ENCODE measurements around the gene TK2. TPM values are rescaled to one million over a fixed set of nuclear protein-coding genes. Genes with fewer than 3 reads are reported as not detected.

TK2 gene
- total RNA-seq, 1 donor from 2014 or later, result 4.5 TPM

GRCh38 chr16:66524601-66525164 lies 25.2 kb downstream of the TK2 start:
- DNase-seq, result no peak

GRCh38 chr16:66523861-66524354 lies 26.0 kb downstream of the TK2 start:
- no peak for TF ChIP-seq CTCF (IDR thresholded peaks at IDR 0.05; ENCODE audit: partially characterized antibody, unreplicated experiment)
- peaks cover 2% of the 10 kb centered on the region for H3K9me3 Mint-ChIP-seq (ENCODE audit: unreplicated experiment)
- no peak for DNase-seq
- no peak overlapping the region for H3K27ac Mint-ChIP-seq (ENCODE audit: unreplicated experiment)
- no peak overlapping the region for H3K4me3 Mint-ChIP-seq (ENCODE audit: unreplicated experiment)
- no peaks in the 10 kb centered on the region for H3K27me3 Mint-ChIP-seq (ENCODE audit: unreplicated experiment)
- no peaks in the 10 kb centered on the region for H3K4me1 Mint-ChIP-seq (ENCODE audit: low read depth, unreplicated experiment)
- peaks cover 2% of the 10 kb centered on the region for H3K36me3 Mint-ChIP-seq (ENCODE audit: unreplicated experiment)

More at GRCh38 chr16:66524601-66525164, 25.2 kb downstream of the TK2 start:
- no peak for TF ChIP-seq CTCF (IDR thresholded peaks at IDR 0.05; ENCODE audit: partially characterized antibody, unreplicated experiment)
- Mint-ChIP-seq H3K27me3 (ENCODE audit: unreplicated experiment) (no peaks in the 10 kb centered on the region), H3K4me1 (ENCODE audit: low read depth, unreplicated experiment) (no peaks in the 10 kb centered on the region), H3K4me3 (ENCODE audit: unreplicated experiment) (no peak overlapping the region), H3K36me3 (ENCODE audit: unreplicated experiment) (peaks cover 5% of the 10 kb centered on the region), H3K27ac (ENCODE audit: unreplicated experiment) (no peak overlapping the region), H3K9me3 (ENCODE audit: unreplicated experiment) (peaks cover 2% of the 10 kb centered on the region)

- Mint-ChIP-seq H3K27me3 (ENCODE audit: unreplicated experiment) (no peaks in the 10 kb centered on the region), H3K9me3 (ENCODE audit: unreplicated experiment) (peaks cover 2% of the 10 kb centered on the region), H3K27ac (ENCODE audit: unreplicated experiment) (no peak overlapping the region), H3K36me3 (ENCODE audit: unreplicated experiment) (no peaks in the 10 kb centered on the region), H3K4me3 (ENCODE audit: unreplicated experiment) (no peak overlapping the region), H3K4me1 (ENCODE audit: low read depth, unreplicated experiment) (no peaks in the 10 kb centered on the region)
- DNase-seq, result no peak
- TF ChIP-seq CTCF (IDR thresholded peaks at IDR 0.05; ENCODE audit: partially characterized antibody, unreplicated experiment), result no peak
Observed at GRCh38 chr16:66522816-66523590, 26.9 kb downstream of the TK2 start.

GRCh38 chr16:66521951-66522771 lies 27.8 kb downstream of the TK2 start:
- H3K27me3 Mint-ChIP-seq (ENCODE audit: unreplicated experiment), result peaks cover 4% of the 10 kb centered on the region
- TF ChIP-seq CTCF (IDR thresholded peaks at IDR 0.05; ENCODE audit: partially characterized antibody, unreplicated experiment), result no peak
- no peak for DNase-seq
- no peak overlapping the region for H3K27ac Mint-ChIP-seq (ENCODE audit: unreplicated experiment)
- H3K4me3 Mint-ChIP-seq (ENCODE audit: unreplicated experiment), result no peak overlapping the region
- no peaks in the 10 kb centered on the region for H3K36me3 Mint-ChIP-seq (ENCODE audit: unreplicated experiment)
- no peaks in the 10 kb centered on the region for H3K9me3 Mint-ChIP-seq (ENCODE audit: unreplicated experiment)
- H3K4me1 Mint-ChIP-seq (ENCODE audit: low read depth, unreplicated experiment), result no peaks in the 10 kb centered on the region
